ENCODE results near the gene TAS2R60. TPM values are rescaled to one million over a fixed set of nuclear protein-coding genes. Genes with fewer than 3 reads are reported as not detected.

Gene TAS2R60
- total and polyA plus RNA-seq, 4 donors: 0.50 TPM; not detected in 3

DNA sequence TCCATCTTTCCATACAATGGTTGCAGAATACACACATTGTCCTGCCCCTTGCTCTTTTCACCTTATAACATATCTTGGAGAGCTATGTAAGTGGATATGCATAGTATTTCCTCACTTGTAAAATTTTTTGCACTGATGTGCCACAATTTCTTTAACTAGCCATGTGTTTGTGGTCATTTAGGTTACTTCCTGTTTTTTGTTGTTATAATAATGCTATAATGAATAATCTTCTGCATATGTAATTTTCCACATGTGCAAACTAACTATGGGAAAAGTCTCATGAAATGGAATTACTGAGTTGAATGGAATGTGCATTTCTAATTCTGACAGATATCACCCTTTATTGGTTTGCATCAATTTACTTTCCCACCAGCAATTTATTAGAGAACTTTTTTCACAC lies 37.2 kb downstream of the TAS2R60 start:
- Histone ChIP-seq H3K27ac (ENCODE audit: low read depth in 1 of 2, low read length in 2 of 2) (no peak overlapping the region), H3K36me3 (ENCODE audit: control insufficient read depth in 4 of 4, insufficient read depth in 3 of 4, low read depth in 1 of 4, low read length in 3 of 4) (no peaks in the 10 kb centered on the region), H3K27me3 (ENCODE audit: control insufficient read depth in 4 of 4, insufficient read depth in 4 of 4, low read length in 3 of 4) (no peaks in the 10 kb centered on the region), H3K9ac (ENCODE audit: low read depth in 1 of 2, low read length in 2 of 2) (no peak overlapping the region), H3K4me3 (ENCODE audit: low read depth in 1 of 3, low read length in 3 of 3) (no peak overlapping the region), H3K4me1 (ENCODE audit: control insufficient read depth in 4 of 4, insufficient read depth in 4 of 4, low read length in 3 of 4) (no peaks in the 10 kb centered on the region), H3K9me3 (ENCODE audit: control insufficient read depth in 4 of 4, low read length in 3 of 4) (no peaks in the 10 kb centered on the region)
- no peak for TF ChIP-seq FOXA1 (IDR thresholded peaks at IDR 0.05)
- TF ChIP-seq CTCF (IDR thresholded peaks at IDR 0.05; ENCODE audit: low read depth, low read length, missing input control): no peak
- TF ChIP-seq YY1 (IDR thresholded peaks at IDR 0.05): no peak
- no peak for TF ChIP-seq EGR1 (IDR thresholded peaks at IDR 0.05; ENCODE audit: low read depth in 2 of 2)
- DNase-seq (ENCODE audit: low spot score): no peak

- 87% methylated on average over 3 of the region's 3 CpGs for WGBS
- Histone ChIP-seq H3K9me3 (ENCODE audit: control insufficient read depth in 4 of 4, low read length in 3 of 4) (no peaks in the 10 kb centered on the region), H3K27me3 (ENCODE audit: control insufficient read depth in 4 of 4, insufficient read depth in 4 of 4, low read length in 3 of 4) (no peaks in the 10 kb centered on the region), H3K9ac (ENCODE audit: low read depth in 1 of 2, low read length in 2 of 2) (no peak overlapping the region), H3K4me1 (ENCODE audit: control insufficient read depth in 4 of 4, insufficient read depth in 4 of 4, low read length in 3 of 4) (peaks cover 3 to 16% (median 8%) of the 10 kb centered on the region in 4 donors), H3K27ac (ENCODE audit: low read depth in 1 of 2, low read length in 2 of 2) (no peak overlapping the region), H3K36me3 (ENCODE audit: control insufficient read depth in 4 of 4, insufficient read depth in 3 of 4, low read depth in 1 of 4, low read length in 3 of 4) (no peaks in the 10 kb centered on the region), H3K4me3 (ENCODE audit: low read depth in 1 of 3, low read length in 3 of 3) (no peak overlapping the region)
- no peak for DNase-seq (ENCODE audit: low spot score)
- no peak for TF ChIP-seq ATF3 (IDR thresholded peaks at IDR 0.05)
- no peak for TF ChIP-seq CTCF (IDR thresholded peaks at IDR 0.05; ENCODE audit: low read depth, low read length, missing input control)
- no peak for TF ChIP-seq TAF1 (conservative IDR thresholded peaks at IDR 0.05)
- TF ChIP-seq HNF4A (conservative IDR thresholded peaks at IDR 0.05): no peak
- no peak for TF ChIP-seq HNF4G (IDR thresholded peaks at IDR 0.05)
- TF ChIP-seq FOXA2 (IDR thresholded peaks at IDR 0.05): no peak
- TF ChIP-seq, protein P1, sequence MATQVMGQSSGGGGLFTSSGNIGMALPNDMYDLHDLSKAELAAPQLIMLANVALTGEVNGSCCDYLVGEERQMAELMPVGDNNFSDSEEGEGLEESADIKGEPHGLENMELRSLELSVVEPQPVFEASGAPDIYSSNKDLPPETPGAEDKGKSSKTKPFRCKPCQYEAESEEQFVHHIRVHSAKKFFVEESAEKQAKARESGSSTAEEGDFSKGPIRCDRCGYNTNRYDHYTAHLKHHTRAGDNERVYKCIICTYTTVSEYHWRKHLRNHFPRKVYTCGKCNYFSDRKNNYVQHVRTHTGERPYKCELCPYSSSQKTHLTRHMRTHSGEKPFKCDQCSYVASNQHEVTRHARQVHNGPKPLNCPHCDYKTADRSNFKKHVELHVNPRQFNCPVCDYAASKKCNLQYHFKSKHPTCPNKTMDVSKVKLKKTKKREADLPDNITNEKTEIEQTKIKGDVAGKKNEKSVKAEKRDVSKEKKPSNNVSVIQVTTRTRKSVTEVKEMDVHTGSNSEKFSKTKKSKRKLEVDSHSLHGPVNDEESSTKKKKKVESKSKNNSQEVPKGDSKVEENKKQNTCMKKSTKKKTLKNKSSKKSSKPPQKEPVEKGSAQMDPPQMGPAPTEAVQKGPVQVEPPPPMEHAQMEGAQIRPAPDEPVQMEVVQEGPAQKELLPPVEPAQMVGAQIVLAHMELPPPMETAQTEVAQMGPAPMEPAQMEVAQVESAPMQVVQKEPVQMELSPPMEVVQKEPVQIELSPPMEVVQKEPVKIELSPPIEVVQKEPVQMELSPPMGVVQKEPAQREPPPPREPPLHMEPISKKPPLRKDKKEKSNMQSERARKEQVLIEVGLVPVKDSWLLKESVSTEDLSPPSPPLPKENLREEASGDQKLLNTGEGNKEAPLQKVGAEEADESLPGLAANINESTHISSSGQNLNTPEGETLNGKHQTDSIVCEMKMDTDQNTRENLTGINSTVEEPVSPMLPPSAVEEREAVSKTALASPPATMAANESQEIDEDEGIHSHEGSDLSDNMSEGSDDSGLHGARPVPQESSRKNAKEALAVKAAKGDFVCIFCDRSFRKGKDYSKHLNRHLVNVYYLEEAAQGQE (IDR thresholded peaks at IDR 0.05): no peak
- TF ChIP-seq NR2F2 (IDR thresholded peaks at IDR 0.05): no peak
- no peak for TF ChIP-seq GABPA (IDR thresholded peaks at IDR 0.05 in 1 of 2, conservative IDR thresholded peaks at IDR 0.05 in 1 of 2)
- no peak for TF ChIP-seq FOXA1 (IDR thresholded peaks at IDR 0.05)
- TF ChIP-seq SP1 (IDR thresholded peaks at IDR 0.05): no peak
- TF ChIP-seq RXRA (IDR thresholded peaks at IDR 0.05): no peak
- TF ChIP-seq, protein P2, sequence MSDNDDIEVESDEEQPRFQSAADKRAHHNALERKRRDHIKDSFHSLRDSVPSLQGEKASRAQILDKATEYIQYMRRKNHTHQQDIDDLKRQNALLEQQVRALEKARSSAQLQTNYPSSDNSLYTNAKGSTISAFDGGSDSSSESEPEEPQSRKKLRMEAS (IDR thresholded peaks at IDR 0.05): no peak
- no peak for TF ChIP-seq ZBTB33 (IDR thresholded peaks at IDR 0.05)
- no peak for TF ChIP-seq RAD21 (IDR thresholded peaks at IDR 0.05)
- no peak for TF ChIP-seq YY1 (IDR thresholded peaks at IDR 0.05)
- no peak for TF ChIP-seq JUND (IDR thresholded peaks at IDR 0.05)
Observed at GRCh38 chr7:143484119-143484518, 40.9 kb downstream of the TAS2R60 start.

Measured in liver (tissue), 9 donors.